AG10803 (cell line): ENCODE measurements around the gene FIP1L1.
A peak's percentile ranks its signal among the peaks of the same experiment; 100 is the strongest.
"Not testable (repeated sequence)": the region's sequence is repeated elsewhere in the genome, so short reads cannot be mapped to it uniquely, and the experiment has no call there.

ENCODE experiments used
- DNase-seq: peaks from one replicate; pipeline ENCODE4 v3.0.0; 2010; ENCODE audit warnings: low read depth
- H3K4me3 ChIP-seq: 2 replicates; pipeline ENCODE4 v1.5.1; 2011; ENCODE audit warnings: mild to moderate bottlenecking, low read length, control low read depth
- CTCF ChIP-seq: conservative IDR thresholded peaks from 2 replicates; pipeline ENCODE4 v1.5.1; 2011; ENCODE audit warnings: mild to moderate bottlenecking, low read length, control low read depth, inconsistent platforms

FIP1L1 gene

GRCh38 chr4:53459548-53459947, 82.1 kb downstream of the FIP1L1 start:
- peak; percentile 32 for DNase-seq
- H3K4me3 ChIP-seq, result no peak overlapping the region
- no peak for TF ChIP-seq CTCF

- no peak overlapping the region for H3K4me3 ChIP-seq
- peak; percentile 45 for DNase-seq
- no peak for TF ChIP-seq CTCF
Measured at GRCh38 chr4:53461244-53461643, 83.8 kb downstream of the FIP1L1 start.

GRCh38 chr4:53463340-53463739, 85.9 kb downstream of the FIP1L1 start:
- H3K4me3 ChIP-seq, result no peak overlapping the region
- DNase-seq, result peak; percentile 63
- TF ChIP-seq CTCF, result no peak

- DNase-seq, result no peak
- no peak overlapping the region for H3K4me3 ChIP-seq
- no peak for TF ChIP-seq CTCF
Measured at GRCh38 chr4:53465281-53465680, 87.8 kb downstream of the FIP1L1 start.

- H3K4me3 ChIP-seq, result no peak overlapping the region
- TF ChIP-seq CTCF, result no peak
- no peak for DNase-seq
Measured at GRCh38 chr4:53465891-53466290, 88.5 kb downstream of the FIP1L1 start.

- H3K4me3 ChIP-seq, DNase-seq: not testable (repeated sequence)
Measured at GRCh38 chr4:53466576-53466975, 89.1 kb downstream of the FIP1L1 start.

- DNase-seq, result peak; percentile 100
- peak overlapping the region; percentile 16; the same call in 1 of the 2 replicates for H3K4me3 ChIP-seq
- no peak; the same call in 1 of the 2 replicates for TF ChIP-seq CTCF
Measured at GRCh38 chr4:53476232-53477037, 99.0 kb downstream of the FIP1L1 start.
